ENCODE measurements around the gene CALU. TPM values are rescaled to one million over a fixed set of nuclear protein-coding genes. Genes with fewer than 3 reads are reported as not detected.

CALU gene
- total RNA-seq, 1 donor from 2014 or later = 199 TPM

DNA sequence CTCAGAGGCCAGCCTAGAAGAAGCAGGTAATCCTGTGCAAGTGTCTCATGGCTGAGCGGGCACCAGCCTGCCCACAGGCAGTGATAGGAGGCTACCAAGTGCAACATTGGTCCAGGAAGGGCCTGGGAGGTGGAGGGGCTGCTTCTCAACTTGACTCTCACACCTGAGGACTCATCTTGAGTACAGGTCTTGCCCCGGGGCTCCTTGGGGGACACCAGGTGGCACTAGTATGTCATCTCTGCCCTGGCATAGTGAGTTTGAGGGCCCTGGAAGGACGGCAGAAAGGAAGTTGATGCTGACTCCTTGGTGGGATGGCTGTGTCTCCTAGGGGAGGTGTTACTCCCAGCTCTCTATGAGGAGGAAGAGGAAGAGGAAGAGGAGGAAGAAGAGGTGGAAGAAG lies 54.9 kb downstream of the CALU start:
- Mint-ChIP-seq H3K9me3 (no peaks in the 10 kb centered on the region), H3K4me1 (peaks cover 11% of the 10 kb centered on the region), H3K27me3 (ENCODE audit: low read depth) (peaks cover 20% of the 10 kb centered on the region), H3K36me3 (peaks cover 20% of the 10 kb centered on the region), H3K4me3 (no peak overlapping the region), H3K27ac (no peak overlapping the region)
- no peak for DNase-seq (ENCODE audit: low spot score in 2 of 2, unreplicated experiment in 2 of 2)
- TF ChIP-seq, protein P1, sequence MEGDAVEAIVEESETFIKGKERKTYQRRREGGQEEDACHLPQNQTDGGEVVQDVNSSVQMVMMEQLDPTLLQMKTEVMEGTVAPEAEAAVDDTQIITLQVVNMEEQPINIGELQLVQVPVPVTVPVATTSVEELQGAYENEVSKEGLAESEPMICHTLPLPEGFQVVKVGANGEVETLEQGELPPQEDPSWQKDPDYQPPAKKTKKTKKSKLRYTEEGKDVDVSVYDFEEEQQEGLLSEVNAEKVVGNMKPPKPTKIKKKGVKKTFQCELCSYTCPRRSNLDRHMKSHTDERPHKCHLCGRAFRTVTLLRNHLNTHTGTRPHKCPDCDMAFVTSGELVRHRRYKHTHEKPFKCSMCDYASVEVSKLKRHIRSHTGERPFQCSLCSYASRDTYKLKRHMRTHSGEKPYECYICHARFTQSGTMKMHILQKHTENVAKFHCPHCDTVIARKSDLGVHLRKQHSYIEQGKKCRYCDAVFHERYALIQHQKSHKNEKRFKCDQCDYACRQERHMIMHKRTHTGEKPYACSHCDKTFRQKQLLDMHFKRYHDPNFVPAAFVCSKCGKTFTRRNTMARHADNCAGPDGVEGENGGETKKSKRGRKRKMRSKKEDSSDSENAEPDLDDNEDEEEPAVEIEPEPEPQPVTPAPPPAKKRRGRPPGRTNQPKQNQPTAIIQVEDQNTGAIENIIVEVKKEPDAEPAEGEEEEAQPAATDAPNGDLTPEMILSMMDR (IDR thresholded peaks at IDR 0.05; ENCODE audit: unreplicated experiment) = no peak

DNA sequence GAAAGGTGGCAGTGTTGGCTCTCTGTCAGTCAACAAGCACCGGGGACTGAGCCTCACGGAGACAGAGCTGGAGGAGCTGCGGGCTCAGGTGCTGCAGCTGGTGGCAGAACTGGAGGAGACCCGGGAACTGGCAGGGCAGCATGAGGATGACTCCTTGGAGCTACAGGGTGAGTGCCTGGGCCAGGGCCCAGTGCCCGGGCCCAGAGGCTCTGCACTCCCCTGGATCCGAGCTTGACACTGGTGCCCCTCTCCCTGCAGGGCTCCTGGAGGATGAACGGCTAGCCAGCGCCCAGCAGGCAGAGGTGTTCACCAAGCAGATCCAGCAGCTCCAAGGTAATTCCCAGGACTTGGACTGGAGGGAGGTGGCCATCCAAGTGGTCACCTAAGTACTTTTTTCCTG lies 55.3 kb downstream of the CALU start:
- peaks cover 20% of the 10 kb centered on the region for H3K36me3 Mint-ChIP-seq
- H3K9me3 Mint-ChIP-seq = no peaks in the 10 kb centered on the region
- peaks cover 16% of the 10 kb centered on the region for H3K27me3 Mint-ChIP-seq (ENCODE audit: low read depth)
- peaks cover 11% of the 10 kb centered on the region for H3K4me1 Mint-ChIP-seq
- TF ChIP-seq, protein P1 (IDR thresholded peaks at IDR 0.05; ENCODE audit: unreplicated experiment) = no peak
- DNase-seq (ENCODE audit: low spot score in 2 of 2, unreplicated experiment in 2 of 2) = no peak
- no peak overlapping the region for H3K27ac Mint-ChIP-seq
- H3K4me3 Mint-ChIP-seq = no peak overlapping the region

DNA sequence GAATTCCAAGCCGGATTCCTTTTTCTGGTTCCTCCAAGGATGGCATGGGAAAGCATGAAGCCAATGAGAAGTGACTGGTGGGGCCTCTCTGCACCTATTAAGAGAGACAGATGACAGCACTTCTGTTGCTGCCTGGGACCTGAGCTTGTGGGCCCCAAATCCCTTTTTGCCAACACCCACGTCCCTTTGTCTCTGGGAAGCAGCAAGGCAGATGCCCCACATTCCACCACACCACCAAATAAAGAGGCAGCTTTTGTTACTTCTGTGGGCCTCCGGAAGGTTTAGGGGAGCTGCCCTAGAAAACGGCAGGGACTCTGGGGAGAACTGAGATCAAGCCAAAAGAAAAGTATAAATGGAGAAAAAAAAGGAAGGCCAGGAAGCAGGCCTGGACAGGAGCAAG lies 56.0 kb downstream of the CALU start:
- Mint-ChIP-seq H3K36me3 (peaks cover 20% of the 10 kb centered on the region), H3K27ac (no peak overlapping the region), H3K4me1 (peaks cover 11% of the 10 kb centered on the region), H3K9me3 (no peaks in the 10 kb centered on the region), H3K27me3 (ENCODE audit: low read depth) (peaks cover 12% of the 10 kb centered on the region), H3K4me3 (no peak overlapping the region)
- no peak for DNase-seq (ENCODE audit: low spot score in 2 of 2, unreplicated experiment in 2 of 2)
- TF ChIP-seq, protein P1 (IDR thresholded peaks at IDR 0.05; ENCODE audit: unreplicated experiment) = no peak

DNA sequence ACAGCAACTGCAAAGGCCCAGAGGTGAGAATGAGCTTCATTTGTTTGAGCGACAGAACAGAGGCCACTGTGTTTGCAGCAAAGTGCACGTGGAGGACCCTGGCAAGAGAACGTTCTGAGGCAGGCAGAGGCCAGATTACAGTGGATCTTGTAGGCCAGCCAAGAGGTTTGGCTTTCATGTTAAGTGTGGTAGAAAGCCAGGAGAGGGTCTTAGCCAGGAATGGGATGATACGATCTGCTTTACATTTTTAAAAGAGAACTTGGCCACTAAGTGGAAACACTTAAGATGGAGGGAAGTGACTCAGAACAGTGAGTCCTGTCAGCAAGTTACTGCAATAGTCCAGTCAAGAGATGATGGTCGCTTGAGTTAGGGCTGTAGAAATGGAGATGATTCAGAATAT lies 57.2 kb downstream of the CALU start:
- Mint-ChIP-seq H3K9me3 (no peaks in the 10 kb centered on the region), H3K4me3 (no peak overlapping the region), H3K27me3 (ENCODE audit: low read depth) (peaks cover 8% of the 10 kb centered on the region), H3K4me1 (peaks cover 6% of the 10 kb centered on the region), H3K36me3 (peaks cover 26% of the 10 kb centered on the region), H3K27ac (no peak overlapping the region)
- DNase-seq (ENCODE audit: low spot score in 2 of 2, unreplicated experiment in 2 of 2) = no peak
- TF ChIP-seq, protein P1 (IDR thresholded peaks at IDR 0.05; ENCODE audit: unreplicated experiment) = no peak

DNA sequence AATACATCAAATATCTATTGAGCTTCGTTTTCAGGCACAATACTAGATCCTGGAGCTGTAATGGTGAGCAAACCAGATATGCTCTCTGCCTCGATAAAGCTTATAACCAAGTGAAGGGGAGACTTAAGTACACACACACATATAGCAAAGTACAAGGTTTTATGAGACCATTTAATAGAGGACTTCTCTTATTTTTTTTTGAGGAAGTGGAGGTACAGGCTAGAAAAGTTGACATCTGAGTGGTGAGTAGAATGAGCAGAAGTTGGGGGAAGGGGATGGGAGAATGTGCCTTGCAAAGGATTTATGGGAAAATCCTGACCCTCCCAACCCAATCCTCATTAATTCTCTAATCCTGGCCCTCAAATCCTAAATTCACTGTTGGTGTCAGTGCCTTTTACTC lies 60.3 kb downstream of the CALU start:
- H3K4me3 Mint-ChIP-seq = no peak overlapping the region
- peaks cover 23% of the 10 kb centered on the region for H3K36me3 Mint-ChIP-seq
- no peak for DNase-seq (ENCODE audit: low spot score in 2 of 2, unreplicated experiment in 2 of 2)
- no peak overlapping the region for H3K27ac Mint-ChIP-seq
- no peaks in the 10 kb centered on the region for H3K4me1 Mint-ChIP-seq
- TF ChIP-seq, protein P1 (IDR thresholded peaks at IDR 0.05; ENCODE audit: unreplicated experiment) = no peak
- H3K9me3 Mint-ChIP-seq = no peaks in the 10 kb centered on the region
- no peaks in the 10 kb centered on the region for H3K27me3 Mint-ChIP-seq (ENCODE audit: low read depth)

DNA sequence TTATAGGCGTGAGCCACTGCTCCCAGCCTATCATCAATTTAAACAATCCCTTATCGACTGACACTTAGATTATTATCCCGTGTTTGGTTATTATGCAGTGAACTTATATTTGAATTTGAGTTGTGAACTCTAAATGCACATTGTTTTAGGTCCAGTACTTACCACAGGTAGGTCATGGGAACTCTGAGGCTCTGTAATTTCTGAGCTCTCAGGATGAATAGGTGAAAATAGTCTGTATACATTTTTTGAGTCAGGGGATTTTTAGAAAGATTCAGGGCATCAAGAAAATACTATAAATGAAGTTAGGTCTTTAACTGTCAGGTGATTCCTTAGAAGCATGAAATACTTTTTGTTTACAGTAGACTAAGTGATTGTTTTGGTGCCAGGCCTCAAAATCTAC lies 61.4 kb downstream of the CALU start:
- H3K4me1 Mint-ChIP-seq = no peaks in the 10 kb centered on the region
- no peak overlapping the region for H3K4me3 Mint-ChIP-seq
- no peaks in the 10 kb centered on the region for H3K27me3 Mint-ChIP-seq (ENCODE audit: low read depth)
- no peak overlapping the region for H3K27ac Mint-ChIP-seq
- peaks cover 20% of the 10 kb centered on the region for H3K36me3 Mint-ChIP-seq
- H3K9me3 Mint-ChIP-seq = no peaks in the 10 kb centered on the region
- no peak for DNase-seq (ENCODE audit: low spot score in 2 of 2, unreplicated experiment in 2 of 2)
- TF ChIP-seq, protein P1 (IDR thresholded peaks at IDR 0.05; ENCODE audit: unreplicated experiment) = no peak
